Kidney glomerular epithelial cell (primary cell): ENCODE data around the gene VOPP1.
A peak's percentile ranks its signal among the peaks of the same experiment; 100 is the strongest.
"Not testable (repeated sequence)": the region's sequence is repeated elsewhere in the genome, so short reads cannot be mapped to it uniquely, and the experiment has no call there.

Source experiments
- DNase-seq: peaks from one replicate; lab custom pipeline; 2025; lab: John Stamatoyannopoulos, UW

Gene VOPP1

GRCh38 chr7:55488216-55488615 is 84.1 kb downstream of the VOPP1 start:
- no peak for DNase-seq

GRCh38 chr7:55486991-55487390 is 85.3 kb downstream of the VOPP1 start:
- no peak for DNase-seq

GRCh38 chr7:55486192-55486590 is 86.1 kb downstream of the VOPP1 start:
- no peak for DNase-seq

GRCh38 chr7:55485501-55486191 is 86.7 kb downstream of the VOPP1 start:
- DNase-seq = no peak

- no peak for DNase-seq
Measured at GRCh38 chr7:55484834-55485233, 87.5 kb downstream of the VOPP1 start.

- no peak for DNase-seq
Measured at GRCh38 chr7:55484241-55484640, 88.1 kb downstream of the VOPP1 start.

GRCh38 chr7:55483046-55483445 is 89.3 kb downstream of the VOPP1 start:
- DNase-seq = no peak

GRCh38 chr7:55481155-55481554 is 91.1 kb downstream of the VOPP1 start:
- DNase-seq = no peak

GRCh38 chr7:55478700-55479099 is 93.6 kb downstream of the VOPP1 start:
- DNase-seq = no peak

- peak; percentile 6 for DNase-seq
Measured at GRCh38 chr7:55477781-55478374, 94.4 kb downstream of the VOPP1 start.

GRCh38 chr7:55476852-55477780 is 95.2 kb downstream of the VOPP1 start:
- DNase-seq = no peak

- no peak for DNase-seq
Measured at GRCh38 chr7:55475855-55476803, 96.2 kb downstream of the VOPP1 start.

- no peak for DNase-seq
Measured at GRCh38 chr7:55474944-55475854, 97.1 kb downstream of the VOPP1 start.

- DNase-seq = no peak
Measured at GRCh38 chr7:55473932-55474331, 98.4 kb downstream of the VOPP1 start.

GRCh38 chr7:55472928-55473725 is 99.2 kb downstream of the VOPP1 start:
- no peak for DNase-seq

GRCh38 chr7:55472406-55472805 is 99.9 kb downstream of the VOPP1 start:
- not testable (repeated sequence) for DNase-seq

- not testable (repeated sequence) for DNase-seq
Measured at GRCh38 chr7:55471594-55471993, 100.7 kb downstream of the VOPP1 start.

GRCh38 chr7:55470261-55470660 is 102.0 kb downstream of the VOPP1 start:
- no peak for DNase-seq

GRCh38 chr7:55469721-55470120 is 102.6 kb downstream of the VOPP1 start:
- DNase-seq = no peak

GRCh38 chr7:55469271-55469681 is 103.0 kb downstream of the VOPP1 start:
- no peak for DNase-seq
